Liver (tissue), 9 donors: Measurements from ENCODE around the gene EHD4. TPM values are rescaled to one million over a fixed set of nuclear protein-coding genes. Genes with fewer than 3 reads are reported as not detected.

ENCODE experiments used
- DNase-seq: peaks from one replicate; pipeline ENCODE4 v3.0.0-alpha.2; 2017; ENCODE audit warnings: low spot score
- H3K27ac ChIP-seq, 2 donors: one replicate each; pipeline ENCODE4 v1.7.0; 2013; ENCODE audit warnings: inconsistent platforms in 2 of 2, low read length in 2 of 2, control low read depth in 1 of 2, low read depth in 1 of 2, mild to moderate bottlenecking in 1 of 2
- H3K27me3 ChIP-seq, 4 donors: one replicate each; pipeline versions ENCODE4 v1.6.1 to v1.7.0; 2013; ENCODE audit warnings: low read length in 3 of 4, inconsistent platforms in 1 of 4, mild to moderate bottlenecking in 1 of 4, moderate library complexity in 1 of 4; ENCODE audit not compliant: control insufficient read depth in 4 of 4, insufficient read depth in 4 of 4
- H3K36me3 ChIP-seq, 4 donors: one replicate each; pipeline versions ENCODE4 v1.6.1 to v1.7.0; 2013; ENCODE audit warnings: low read length in 3 of 4, mild to moderate bottlenecking in 3 of 4, low read depth in 1 of 4, moderate library complexity in 1 of 4; ENCODE audit not compliant: control insufficient read depth in 4 of 4, insufficient read depth in 3 of 4
- H3K4me1 ChIP-seq, 4 donors: one replicate each; pipeline versions ENCODE4 v1.6.1 to v1.7.0; 2013; ENCODE audit warnings: low read length in 3 of 4, mild to moderate bottlenecking in 3 of 4, moderate library complexity in 1 of 4; ENCODE audit not compliant: control insufficient read depth in 4 of 4, insufficient read depth in 4 of 4
- H3K4me3 ChIP-seq, 3 donors: one replicate each; pipeline versions ENCODE4 v1.6.1 to v1.7.0; 2013; ENCODE audit warnings: low read length in 3 of 3, control low read depth in 1 of 3, low read depth in 1 of 3, mild to moderate bottlenecking in 1 of 3
- H3K9ac ChIP-seq, 2 donors: one replicate each; pipeline ENCODE4 v1.7.0; 2013; ENCODE audit warnings: low read length in 2 of 2, mild to moderate bottlenecking in 2 of 2, moderate library complexity in 2 of 2, control low read depth in 1 of 2, low read depth in 1 of 2
- H3K9me3 ChIP-seq, 4 donors: one replicate each; pipeline versions ENCODE4 v1.6.1 to v1.7.0; 2013; ENCODE audit warnings: low read length in 3 of 4; ENCODE audit not compliant: control insufficient read depth in 4 of 4
- EGR1 ChIP-seq, 2 donors: IDR thresholded peaks; 2 replicates each; pipeline ENCODE4 v1.6.1; 2016 to 2018; ENCODE audit warnings: antibody characterized with exemption in 2 of 2, low read depth in 2 of 2
- FOXA1 ChIP-seq: IDR thresholded peaks from 2 replicates; pipeline ENCODE4 v1.6.1; 2016; ENCODE audit warnings: antibody characterized with exemption
- FOXA2 ChIP-seq: IDR thresholded peaks from 2 replicates; pipeline ENCODE4 v1.6.1; 2016; ENCODE audit warnings: antibody characterized with exemption
- GABPA ChIP-seq, 2 donors: IDR thresholded peaks in 1 of 2; conservative IDR thresholded peaks in 1 of 2; 2 replicates each; pipeline ENCODE4 v1.6.1; 2016; ENCODE audit warnings: antibody characterized with exemption in 2 of 2, mild to moderate bottlenecking in 1 of 2, moderate library complexity in 1 of 2
- HNF4A ChIP-seq, 2 donors: conservative IDR thresholded peaks; 2 replicates each; pipeline ENCODE4 v1.6.1; 2016; ENCODE audit warnings: antibody characterized with exemption in 2 of 2, mild to moderate bottlenecking in 2 of 2
- HNF4G ChIP-seq: IDR thresholded peaks from 2 replicates; pipeline ENCODE4 v1.6.1; 2016; ENCODE audit warnings: antibody characterized with exemption
- JUND ChIP-seq, 2 donors: IDR thresholded peaks; 2 replicates each; pipeline ENCODE4 v1.6.1; 2016; ENCODE audit warnings: antibody characterized with exemption in 2 of 2
- NR2F2 ChIP-seq: IDR thresholded peaks from 2 replicates; pipeline ENCODE4 v1.6.1; 2016; ENCODE audit warnings: antibody characterized with exemption
- RAD21 ChIP-seq, 2 donors: IDR thresholded peaks; 2 replicates each; pipeline ENCODE4 v1.6.1; 2016; ENCODE audit warnings: antibody characterized with exemption in 2 of 2, mild to moderate bottlenecking in 2 of 2
- RXRA ChIP-seq, 2 donors: IDR thresholded peaks; 2 replicates each; pipeline ENCODE4 v1.6.1; 2017 to 2018; ENCODE audit warnings: antibody characterized with exemption in 2 of 2, mild to moderate bottlenecking in 1 of 2
- SP1 ChIP-seq: IDR thresholded peaks from 2 replicates; pipeline ENCODE4 v1.6.1; 2018; ENCODE audit warnings: antibody characterized with exemption, mild to moderate bottlenecking
- TAF1 ChIP-seq: conservative IDR thresholded peaks from 2 replicates; pipeline ENCODE4 v1.6.1; 2016; ENCODE audit warnings: antibody characterized with exemption, mild to moderate bottlenecking
- YY1 ChIP-seq: IDR thresholded peaks from 2 replicates; pipeline ENCODE4 v1.6.1; 2016; ENCODE audit warnings: antibody characterized with exemption, mild to moderate bottlenecking
- WGBS: extraction: QIAGEN DNeasy Blood & Tissue Kit; methylation state at CpG from one replicate; pipeline ENCODE4 v1.1.7; 2013; 5-methylcytosine and 5-hydroxymethylcytosine counted together
- polyA plus RNA-seq, 2 donors: library from polyadenylated mRNA; stranded (reverse) in 1 of 2; unstranded in 1 of 2; fragments of 200-250 nt in 1 of 2; fragments of >200 nt in 1 of 2; fragmentation: Nextera tagmentation in 1 of 2; extraction: Ambion mirVana in 1 of 2; gene quantifications; one replicate each; pipeline versions ENCODE4 v1.2.1 to v1.2.3, GENCODE V29; 2013 to 2015
- total RNA-seq, 2 donors: library from RNA; depleted of rRNA; stranded (reverse); fragments of >200 nt; gene quantifications; one replicate each; pipeline ENCODE4 v1.2.3, GENCODE V29; 2014
- TF ChIP-seq, protein P1 (sequence below): IDR thresholded peaks from 2 replicates; pipeline ENCODE4 v1.6.1; 2016; ENCODE audit warnings: antibody characterized with exemption
- TF ChIP-seq, protein P2 (sequence below): fragments of 150-350 bp; IDR thresholded peaks from 2 replicates; pipeline ENCODE4 v1.5.1; 2017; ENCODE audit warnings: improper control_type of control experiment, low read depth, low read length; ENCODE audit not compliant: missing input control
- TF ChIP-seq, protein P3 (sequence below): IDR thresholded peaks from 2 replicates; pipeline ENCODE4 v1.6.1; 2016; ENCODE audit warnings: antibody characterized with exemption
- TF ChIP-seq, protein P4 (sequence below): IDR thresholded peaks from 2 replicates; pipeline ENCODE4 v1.6.1; 2016; ENCODE audit warnings: antibody characterized with exemption
- TF ChIP-seq, protein P5 (sequence below): IDR thresholded peaks from 2 replicates; pipeline ENCODE4 v1.6.1; 2016; ENCODE audit warnings: antibody characterized with exemption, mild to moderate bottlenecking
- donor health status: healthy.
- donor health status: healthy.
- donor health status: healthy.
- donor health status: healthy.
- donor health status: healthy.

The EHD4 gene
- total and polyA plus RNA-seq, 4 donors = 3.3 to 10.0 (median 6.2) TPM

DNA sequence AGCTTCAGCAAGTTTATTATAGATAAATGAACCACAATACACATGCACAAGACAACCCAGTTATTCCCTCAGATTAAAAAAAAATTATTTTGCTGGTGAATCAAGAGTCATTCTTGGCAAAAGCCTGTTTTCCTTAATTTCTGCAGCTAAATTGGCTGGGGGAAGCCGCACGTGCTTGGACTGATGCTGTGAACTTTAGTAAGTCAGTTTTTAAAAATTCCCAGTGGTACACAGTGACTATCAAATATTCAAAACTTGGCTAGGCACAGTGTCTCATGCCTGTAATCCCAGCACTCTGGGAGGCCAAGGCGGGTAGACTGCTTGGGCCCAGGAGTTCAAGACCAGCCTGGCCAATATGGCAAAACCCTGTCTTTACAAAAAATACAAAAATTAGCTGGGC, 23.9 kb downstream of the EHD4 start:
- no peak for DNase-seq

DNA sequence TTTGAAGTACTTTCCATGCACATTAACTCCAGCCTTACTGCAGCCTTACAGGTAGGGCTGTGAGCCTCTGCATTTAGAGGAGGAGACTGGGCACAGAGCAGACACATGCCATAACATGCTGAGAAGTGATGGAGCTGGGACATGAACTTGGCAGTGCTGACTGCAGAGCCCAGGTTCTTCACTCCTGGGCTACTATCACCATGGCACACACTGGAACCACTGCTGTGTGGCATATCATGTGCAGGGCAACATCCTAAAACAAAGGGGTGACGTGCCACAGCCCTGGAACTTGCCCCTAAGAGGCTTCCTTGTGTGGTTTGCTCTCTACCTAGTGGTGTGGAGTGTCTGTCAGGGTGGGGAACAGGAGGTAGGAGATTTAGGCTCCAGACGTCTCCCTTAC, 25.4 kb downstream of the EHD4 start:
- Histone ChIP-seq H3K9me3 (no peaks in the 10 kb centered on the region), H3K4me3 (no peak overlapping the region), H3K27me3 (no peaks in the 10 kb centered on the region), H3K4me1 (peaks cover 0 to 8% (median 3%) of the 10 kb centered on the region in 4 donors), H3K36me3 (peaks cover 0 to 4% (median 2%) of the 10 kb centered on the region in 4 donors), H3K9ac (no peak overlapping the region), H3K27ac (no peak overlapping the region)
- WGBS = 92% methylated on average over 2 of the region's 2 CpGs
- no peak for DNase-seq
- TF ChIP-seq, protein P1, sequence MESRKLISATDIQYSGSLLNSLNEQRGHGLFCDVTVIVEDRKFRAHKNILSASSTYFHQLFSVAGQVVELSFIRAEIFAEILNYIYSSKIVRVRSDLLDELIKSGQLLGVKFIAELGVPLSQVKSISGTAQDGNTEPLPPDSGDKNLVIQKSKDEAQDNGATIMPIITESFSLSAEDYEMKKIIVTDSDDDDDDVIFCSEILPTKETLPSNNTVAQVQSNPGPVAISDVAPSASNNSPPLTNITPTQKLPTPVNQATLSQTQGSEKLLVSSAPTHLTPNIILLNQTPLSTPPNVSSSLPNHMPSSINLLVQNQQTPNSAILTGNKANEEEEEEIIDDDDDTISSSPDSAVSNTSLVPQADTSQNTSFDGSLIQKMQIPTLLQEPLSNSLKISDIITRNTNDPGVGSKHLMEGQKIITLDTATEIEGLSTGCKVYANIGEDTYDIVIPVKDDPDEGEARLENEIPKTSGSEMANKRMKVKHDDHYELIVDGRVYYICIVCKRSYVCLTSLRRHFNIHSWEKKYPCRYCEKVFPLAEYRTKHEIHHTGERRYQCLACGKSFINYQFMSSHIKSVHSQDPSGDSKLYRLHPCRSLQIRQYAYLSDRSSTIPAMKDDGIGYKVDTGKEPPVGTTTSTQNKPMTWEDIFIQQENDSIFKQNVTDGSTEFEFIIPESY = no peak
- TF ChIP-seq TAF1 = no peak
- no peak for TF ChIP-seq FOXA1
- TF ChIP-seq GABPA (IDR thresholded peaks at IDR 0.05 in 1 of 2, conservative IDR thresholded peaks at IDR 0.05 in 1 of 2) = no peak
- TF ChIP-seq, protein P2, sequence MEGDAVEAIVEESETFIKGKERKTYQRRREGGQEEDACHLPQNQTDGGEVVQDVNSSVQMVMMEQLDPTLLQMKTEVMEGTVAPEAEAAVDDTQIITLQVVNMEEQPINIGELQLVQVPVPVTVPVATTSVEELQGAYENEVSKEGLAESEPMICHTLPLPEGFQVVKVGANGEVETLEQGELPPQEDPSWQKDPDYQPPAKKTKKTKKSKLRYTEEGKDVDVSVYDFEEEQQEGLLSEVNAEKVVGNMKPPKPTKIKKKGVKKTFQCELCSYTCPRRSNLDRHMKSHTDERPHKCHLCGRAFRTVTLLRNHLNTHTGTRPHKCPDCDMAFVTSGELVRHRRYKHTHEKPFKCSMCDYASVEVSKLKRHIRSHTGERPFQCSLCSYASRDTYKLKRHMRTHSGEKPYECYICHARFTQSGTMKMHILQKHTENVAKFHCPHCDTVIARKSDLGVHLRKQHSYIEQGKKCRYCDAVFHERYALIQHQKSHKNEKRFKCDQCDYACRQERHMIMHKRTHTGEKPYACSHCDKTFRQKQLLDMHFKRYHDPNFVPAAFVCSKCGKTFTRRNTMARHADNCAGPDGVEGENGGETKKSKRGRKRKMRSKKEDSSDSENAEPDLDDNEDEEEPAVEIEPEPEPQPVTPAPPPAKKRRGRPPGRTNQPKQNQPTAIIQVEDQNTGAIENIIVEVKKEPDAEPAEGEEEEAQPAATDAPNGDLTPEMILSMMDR = no peak
- no peak for TF ChIP-seq RXRA (IDR thresholded peaks at IDR 0.05)
- TF ChIP-seq EGR1 (IDR thresholded peaks at IDR 0.05; ENCODE audit: low read depth in 2 of 2) = no peak
- no peak for TF ChIP-seq HNF4A (conservative IDR thresholded peaks at IDR 0.05)
- TF ChIP-seq, protein P3, sequence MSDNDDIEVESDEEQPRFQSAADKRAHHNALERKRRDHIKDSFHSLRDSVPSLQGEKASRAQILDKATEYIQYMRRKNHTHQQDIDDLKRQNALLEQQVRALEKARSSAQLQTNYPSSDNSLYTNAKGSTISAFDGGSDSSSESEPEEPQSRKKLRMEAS = no peak
- TF ChIP-seq RAD21 (IDR thresholded peaks at IDR 0.05) = no peak
- TF ChIP-seq HNF4G = no peak
- no peak for TF ChIP-seq NR2F2
- TF ChIP-seq, protein P4, sequence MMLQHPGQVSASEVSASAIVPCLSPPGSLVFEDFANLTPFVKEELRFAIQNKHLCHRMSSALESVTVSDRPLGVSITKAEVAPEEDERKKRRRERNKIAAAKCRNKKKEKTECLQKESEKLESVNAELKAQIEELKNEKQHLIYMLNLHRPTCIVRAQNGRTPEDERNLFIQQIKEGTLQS = no peak
- TF ChIP-seq FOXA2 = no peak
- TF ChIP-seq, protein P5, sequence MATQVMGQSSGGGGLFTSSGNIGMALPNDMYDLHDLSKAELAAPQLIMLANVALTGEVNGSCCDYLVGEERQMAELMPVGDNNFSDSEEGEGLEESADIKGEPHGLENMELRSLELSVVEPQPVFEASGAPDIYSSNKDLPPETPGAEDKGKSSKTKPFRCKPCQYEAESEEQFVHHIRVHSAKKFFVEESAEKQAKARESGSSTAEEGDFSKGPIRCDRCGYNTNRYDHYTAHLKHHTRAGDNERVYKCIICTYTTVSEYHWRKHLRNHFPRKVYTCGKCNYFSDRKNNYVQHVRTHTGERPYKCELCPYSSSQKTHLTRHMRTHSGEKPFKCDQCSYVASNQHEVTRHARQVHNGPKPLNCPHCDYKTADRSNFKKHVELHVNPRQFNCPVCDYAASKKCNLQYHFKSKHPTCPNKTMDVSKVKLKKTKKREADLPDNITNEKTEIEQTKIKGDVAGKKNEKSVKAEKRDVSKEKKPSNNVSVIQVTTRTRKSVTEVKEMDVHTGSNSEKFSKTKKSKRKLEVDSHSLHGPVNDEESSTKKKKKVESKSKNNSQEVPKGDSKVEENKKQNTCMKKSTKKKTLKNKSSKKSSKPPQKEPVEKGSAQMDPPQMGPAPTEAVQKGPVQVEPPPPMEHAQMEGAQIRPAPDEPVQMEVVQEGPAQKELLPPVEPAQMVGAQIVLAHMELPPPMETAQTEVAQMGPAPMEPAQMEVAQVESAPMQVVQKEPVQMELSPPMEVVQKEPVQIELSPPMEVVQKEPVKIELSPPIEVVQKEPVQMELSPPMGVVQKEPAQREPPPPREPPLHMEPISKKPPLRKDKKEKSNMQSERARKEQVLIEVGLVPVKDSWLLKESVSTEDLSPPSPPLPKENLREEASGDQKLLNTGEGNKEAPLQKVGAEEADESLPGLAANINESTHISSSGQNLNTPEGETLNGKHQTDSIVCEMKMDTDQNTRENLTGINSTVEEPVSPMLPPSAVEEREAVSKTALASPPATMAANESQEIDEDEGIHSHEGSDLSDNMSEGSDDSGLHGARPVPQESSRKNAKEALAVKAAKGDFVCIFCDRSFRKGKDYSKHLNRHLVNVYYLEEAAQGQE = no peak
- TF ChIP-seq SP1 = no peak
- no peak for TF ChIP-seq JUND (IDR thresholded peaks at IDR 0.05)
- no peak for TF ChIP-seq YY1

More for the DNA sequence above, 23.9 kb downstream of the EHD4 start:
- no peak overlapping the region for H3K9ac ChIP-seq
- H3K4me1 ChIP-seq = peaks cover 0 to 12% (median 3%) of the 10 kb centered on the region in 4 donors
- no peak for TF ChIP-seq TAF1
- no peaks in the 10 kb centered on the region for H3K27me3 ChIP-seq
- no peaks in the 10 kb centered on the region for H3K9me3 ChIP-seq
- peaks cover 0 to 6% (median 3%) of the 10 kb centered on the region in 4 donors for H3K36me3 ChIP-seq
- no peak overlapping the region for H3K27ac ChIP-seq
- 96% methylated on average over 3 of the region's 3 CpGs for WGBS
- no peak overlapping the region for H3K4me3 ChIP-seq
